OCI-LY1 (cell line): ENCODE measurements around the gene ENDOG.
A peak's percentile ranks its signal among the peaks of the same experiment; 100 is the strongest.
"Not testable (repeated sequence)": the region's sequence is repeated elsewhere in the genome, so short reads cannot be mapped to it uniquely, and the experiment has no call there.

ENCODE experiments used
- H2AFZ ChIP-seq: fragments of 200-600 bp; sonication (generic), shearing (Covaris generic); 2 replicates; pipeline ENCODE4 v1.6.0; 2014; ENCODE audit warnings: antibody characterized with exemption, mild to moderate bottlenecking, low read length
- H3F3A ChIP-seq: fragments of 200-600 bp; sonication (generic), shearing (Covaris generic); 2 replicates; pipeline ENCODE4 v1.6.0; 2014; ENCODE audit warnings: mild to moderate bottlenecking, antibody characterized with exemption, low read length, moderate library complexity; ENCODE audit not compliant: insufficient read depth
- H3K27ac ChIP-seq: fragments of 200-600 bp; sonication (generic); 2 replicates; pipeline ENCODE4 v1.5.1; 2014; ENCODE audit warnings: low read length, mixed run types, mild to moderate bottlenecking, low read depth; ENCODE audit not compliant: poor library complexity, severe bottlenecking
- H3K27me3 ChIP-seq: fragments of 200-600 bp; sonication (generic); 2 replicates; pipeline ENCODE4 v1.6.0; 2014; ENCODE audit warnings: antibody characterized with exemption, mild to moderate bottlenecking, low read length, moderate library complexity; ENCODE audit not compliant: insufficient read depth
- H3K36me3 ChIP-seq: fragments of 200-600 bp; sonication (generic); 2 replicates; pipeline ENCODE4 v1.6.1; 2014; ENCODE audit warnings: mild to moderate bottlenecking, antibody characterized with exemption, low read length, moderate library complexity, mixed read lengths; ENCODE audit not compliant: insufficient read depth
- H3K4me1 ChIP-seq: fragments of 200-600 bp; sonication (generic); 2 replicates; pipeline ENCODE4 v1.5.1; 2014; ENCODE audit warnings: mild to moderate bottlenecking, low read length, moderate library complexity; ENCODE audit not compliant: insufficient read depth, severe bottlenecking
- H3K4me2 ChIP-seq: fragments of 200-600 bp; sonication (generic), shearing (Covaris generic); 2 replicates; pipeline ENCODE4 v1.6.1; 2014; ENCODE audit warnings: low read length
- H3K4me3 ChIP-seq: fragments of 200-600 bp; sonication (generic); 2 replicates; pipeline ENCODE4 v1.5.1; 2014; ENCODE audit warnings: low read length, low read depth, mild to moderate bottlenecking, mixed read lengths; ENCODE audit not compliant: poor library complexity, severe bottlenecking
- H3K79me2 ChIP-seq: fragments of 200-600 bp; shearing (Covaris generic); 2 replicates; pipeline ENCODE4 v1.6.1; 2016; ENCODE audit warnings: mixed run types, low read length, mixed read lengths; ENCODE audit not compliant: insufficient read depth
- H3K9ac ChIP-seq: fragments of 200-600 bp; sonication (generic), shearing (Covaris generic); 2 replicates; pipeline ENCODE4 v1.6.1; 2014; ENCODE audit warnings: mild to moderate bottlenecking, low read length, mixed read lengths
- H3K9me2 ChIP-seq: fragments of 200-600 bp; sonication (generic), shearing (Covaris generic); 2 replicates; pipeline ENCODE4 v1.6.1; 2014; ENCODE audit warnings: low read depth, mild to moderate bottlenecking, low read length, mixed read lengths
- H3K9me3 ChIP-seq: fragments of 200-600 bp; shearing (Covaris generic); 2 replicates; pipeline ENCODE4 v1.6.1; 2014; ENCODE audit warnings: low read length, mixed read lengths
- H4K20me1 ChIP-seq: fragments of 200-600 bp; sonication (generic), shearing (Covaris generic); 2 replicates; pipeline ENCODE4 v1.6.0; 2016; ENCODE audit warnings: mild to moderate bottlenecking, low read length; ENCODE audit not compliant: insufficient read depth
- CTCF ChIP-seq: fragments of 200-600 bp; sonication (generic), shearing (Covaris generic); IDR thresholded peaks from 2 replicates; pipeline ENCODE4 v1.5.1; 2017; ENCODE audit warnings: mild to moderate bottlenecking, antibody characterized with exemption, low read length, moderate library complexity, mixed read lengths
- EZH2 ChIP-seq: fragments of 200-600 bp; sonication (generic), shearing (Covaris generic); IDR thresholded peaks from 2 replicates; pipeline ENCODE4 v1.8.0; 2017; ENCODE audit warnings: borderline replicate concordance, mixed run types, mild to moderate bottlenecking, antibody characterized with exemption, low read length, moderate library complexity, mixed read lengths

The ENDOG gene

GRCh38 chr9:128862401-128862851 is 44.1 kb downstream of the ENDOG start:
- Histone ChIP-seq H3K79me2 (no peaks in the 10 kb centered on the region), H3K27ac (no peak overlapping the region), H3K9ac (no peak overlapping the region), H3K27me3 (no peaks in the 10 kb centered on the region), H4K20me1 (no peaks in the 10 kb centered on the region), H2AFZ (no peak overlapping the region), H3K4me2 (no peak overlapping the region), H3F3A (no peaks in the 10 kb centered on the region), H3K9me2 (no peaks in the 10 kb centered on the region), H3K9me3 (no peaks in the 10 kb centered on the region), H3K4me1 (peaks cover 9% of the 10 kb centered on the region), H3K4me3 (no peak overlapping the region), H3K36me3 (peaks cover 4% of the 10 kb centered on the region; the same call in 1 of the 2 replicates)
- no peak for TF ChIP-seq CTCF
- TF ChIP-seq EZH2: no peak

- no peaks in the 10 kb centered on the region for H3K79me2 ChIP-seq
- peaks cover 4% of the 10 kb centered on the region; the same call in 1 of the 2 replicates for H3K36me3 ChIP-seq
- no peak overlapping the region for H3K4me3 ChIP-seq
- H3K4me2 ChIP-seq: no peak overlapping the region
- no peaks in the 10 kb centered on the region for H4K20me1 ChIP-seq
- no peak overlapping the region for H2AFZ ChIP-seq
- no peaks in the 10 kb centered on the region for H3K9me3 ChIP-seq
- H3K9ac ChIP-seq: no peak overlapping the region; the same call in 1 of the 2 replicates
- peaks cover 9% of the 10 kb centered on the region for H3K4me1 ChIP-seq
- no peaks in the 10 kb centered on the region for H3F3A ChIP-seq
- no peaks in the 10 kb centered on the region for H3K9me2 ChIP-seq
- TF ChIP-seq CTCF: peak; percentile 88
- TF ChIP-seq EZH2: no peak
- H3K27me3 ChIP-seq: no peaks in the 10 kb centered on the region
- no peak overlapping the region for H3K27ac ChIP-seq
Measured at GRCh38 chr9:128863647-128864046, 45.3 kb downstream of the ENDOG start.

- TF ChIP-seq EZH2 (no peak), CTCF (no peak)
Measured at GRCh38 chr9:128870128-128870940, 52.0 kb downstream of the ENDOG start.

GRCh38 chr9:128870941-128871265 is 52.6 kb downstream of the ENDOG start:
- H4K20me1 ChIP-seq, H3K9ac ChIP-seq, H3K9me3 ChIP-seq, H3F3A ChIP-seq, H3K4me3 ChIP-seq, H3K27ac ChIP-seq, H3K79me2 ChIP-seq, H3K27me3 ChIP-seq, H3K9me2 ChIP-seq, H3K4me2 ChIP-seq, H3K4me1 ChIP-seq, H2AFZ ChIP-seq: not testable (repeated sequence)
- peaks cover 10% of the 10 kb centered on the region; the same call in 1 of the 2 replicates for H3K36me3 ChIP-seq

More at GRCh38 chr9:128870128-128870940, 52.0 kb downstream of the ENDOG start:
- Histone ChIP-seq H3K9me3 (no peaks in the 10 kb centered on the region), H3K79me2 (no peaks in the 10 kb centered on the region), H2AFZ (no peak overlapping the region), H3K4me1 (no peaks in the 10 kb centered on the region), H3K36me3 (peaks cover 14% of the 10 kb centered on the region; the same call in 1 of the 2 replicates), H3F3A (no peaks in the 10 kb centered on the region), H3K9me2 (no peaks in the 10 kb centered on the region), H3K4me2 (no peak overlapping the region), H4K20me1 (no peaks in the 10 kb centered on the region), H3K9ac (no peak overlapping the region), H3K4me3 (no peak overlapping the region), H3K27me3 (no peaks in the 10 kb centered on the region), H3K27ac (no peak overlapping the region)
